OCI-LY7 (cell line): Measurements from ENCODE around the gene SKAP2. TPM values are rescaled to one million over a fixed set of nuclear protein-coding genes. Genes with fewer than 3 reads are reported as not detected.

Experiments
- BruUV-seq: library from RNA; stranded (reverse); fragments of 400-500 nt; replicated peaks from 2 replicates; lab custom pipeline; 2021; lab: Mats Ljungman, UMichigan
- CTCF ChIA-PET: fragments of 300-600 bp; sonication (Branson Sonifier 250); formaldehyde crosslinking; loops from one replicate; lab custom pipeline; 2022; ENCODE audit warnings: antibody characterized with exemption; ENCODE audit not compliant: unreplicated experiment; lab: Charles Lee
- POLR2A ChIA-PET: fragments of 300-600 bp; sonication (Branson Sonifier 250); formaldehyde crosslinking; loops from one replicate; lab custom pipeline; 2022; ENCODE audit warnings: antibody characterized with exemption; lab: Charles Lee
- DNase-seq: peaks from one replicate; pipeline ENCODE4 v3.0.0-alpha.2; 2015; ENCODE audit warnings: low spot score
- H2AFZ ChIP-seq: fragments of 200-600 bp; sonication (generic), shearing (Covaris generic); 2 replicates; pipeline ENCODE4 v1.6.1; 2014; ENCODE audit warnings: mild to moderate bottlenecking, antibody characterized with exemption, low read length, moderate library complexity
- H3K27ac ChIP-seq: fragments of 200-600 bp; sonication (generic); 2 replicates; pipeline ENCODE4 v1.5.1; 2014; ENCODE audit warnings: mixed run types, low read depth, mild to moderate bottlenecking, moderate library complexity, low read length, inconsistent platforms; ENCODE audit not compliant: poor library complexity, severe bottlenecking
- H3K36me3 ChIP-seq: fragments of 200-600 bp; sonication (generic); 2 replicates; pipeline ENCODE4 v1.6.1; 2014; ENCODE audit warnings: mild to moderate bottlenecking, antibody characterized with exemption, low read length, moderate library complexity, mixed read lengths; ENCODE audit not compliant: insufficient read depth
- H3K4me1 ChIP-seq: fragments of 200-600 bp; sonication (generic); 2 replicates; pipeline ENCODE4 v1.5.1; 2014; ENCODE audit warnings: mild to moderate bottlenecking, low read length; ENCODE audit not compliant: insufficient read depth, poor library complexity, severe bottlenecking
- H3K4me2 ChIP-seq: fragments of 200-600 bp; sonication (generic); 2 replicates; pipeline ENCODE4 v1.6.1; 2014; ENCODE audit warnings: mild to moderate bottlenecking, low read length
- H3K4me3 ChIP-seq: fragments of 200-600 bp; sonication (generic); 2 replicates; pipeline ENCODE4 v1.5.1; 2014; ENCODE audit warnings: mild to moderate bottlenecking, low read depth, low read length; ENCODE audit not compliant: poor library complexity, severe bottlenecking
- H3K79me2 ChIP-seq: fragments of 200-600 bp; sonication (generic); 2 replicates; pipeline ENCODE4 v1.6.1; 2016; ENCODE audit warnings: low read depth, mild to moderate bottlenecking, low read length, moderate library complexity, mixed read lengths; ENCODE audit not compliant: insufficient read depth
- H3K9me2 ChIP-seq: fragments of 200-600 bp; sonication (generic); 2 replicates; pipeline ENCODE4 v1.6.1; 2016; ENCODE audit warnings: mild to moderate bottlenecking, low read length, mixed read lengths; ENCODE audit not compliant: insufficient read depth
- H3K9me3 ChIP-seq: fragments of 200-600 bp; sonication (generic); 2 replicates; pipeline ENCODE4 v1.6.1; 2014; ENCODE audit warnings: mild to moderate bottlenecking, mixed run types, low read length, mixed read lengths
- H4K20me1 ChIP-seq: fragments of 200-600 bp; sonication (generic); 2 replicates; pipeline ENCODE4 v1.6.1; 2014; ENCODE audit warnings: mild to moderate bottlenecking, antibody characterized with exemption, low read length, moderate library complexity, mixed read lengths; ENCODE audit not compliant: insufficient read depth
- EZH2phosphoT487 ChIP-seq: fragments of 200-600 bp; sonication (generic); IDR thresholded peaks from 2 replicates; pipeline ENCODE4 v1.6.1; 2018; ENCODE audit warnings: low read depth, borderline replicate concordance, mild to moderate bottlenecking, mixed run types, antibody characterized with exemption, low read length, moderate library complexity, mixed read lengths
- intact Hi-C: fragments of 100-400 bp; cut with micrococcal nuclease; formaldehyde crosslinking; loops from one replicate; pipeline ENCODE4 v1.10.0; 2022; ENCODE audit not compliant: unreplicated experiment
- total RNA-seq, 2 experiments: library from RNA; depleted of rRNA in 1 of 2; stranded (reverse); fragments of >200 nt in 1 of 2; shearing (Covaris generic) in 1 of 2; gene quantifications; 2 replicates each; pipeline ENCODE4 v1.2.3, GENCODE V29; 2014 to 2022
- TF ChIP-seq, protein P1 (sequence below): fragments of 200-600 bp; sonication (generic); conservative IDR thresholded peaks from 2 replicates; pipeline ENCODE4 v1.5.1; 2014; ENCODE audit warnings: mild to moderate bottlenecking, antibody characterized with exemption, low read length, moderate library complexity, mixed read lengths

The SKAP2 gene
- total RNA-seq, 2 experiments from 2014 or later: 15.5 to 54.8 TPM

DNA sequence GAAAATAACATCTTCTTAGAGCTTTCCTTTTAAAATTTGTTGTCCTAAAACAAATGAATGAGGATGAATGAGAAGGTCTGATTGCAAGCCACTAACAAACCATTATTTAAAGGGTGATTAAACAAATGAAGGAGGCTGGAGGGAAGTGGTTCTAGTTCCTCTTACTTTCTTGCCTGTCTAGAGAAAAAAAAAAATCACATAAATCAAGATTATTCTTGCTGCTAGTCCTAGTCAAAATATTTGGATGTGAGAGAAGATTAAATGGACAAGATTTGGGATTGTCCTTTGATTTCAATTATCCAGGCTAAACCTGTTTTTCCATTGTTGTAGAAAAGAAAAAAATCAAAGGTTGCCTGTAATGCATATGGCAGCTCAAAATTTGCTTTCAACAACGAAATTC is 3.3 kb downstream of the SKAP2 start:
- Histone ChIP-seq H3K4me1 (peaks cover 33% of the 10 kb centered on the region), H2AFZ (no peak overlapping the region), H3K79me2 (peaks cover 37% of the 10 kb centered on the region), H3K36me3 (no peaks in the 10 kb centered on the region), H4K20me1 (peaks cover 13% of the 10 kb centered on the region; the same call in 1 of the 2 replicates), H3K4me2 (peak overlapping the region; percentile 20; the same call in 1 of the 2 replicates), H3K4me3 (no peak overlapping the region), H3K27ac (no peak overlapping the region), H3K9me3 (no peaks in the 10 kb centered on the region), H3K9me2 (peaks cover 7% of the 10 kb centered on the region; the same call in 1 of the 2 replicates)
- intact Hi-C loops: loop anchor here (5.0 kb wide), 1 partner anchor 999 kb away; no protein-coding TSS in a partner anchor
- CTCF ChIA-PET: no interaction called here
- peak; percentile 4 for DNase-seq
- no TSS peak for BruUV-seq
- POLR2A ChIA-PET: no interaction called here
- no peak for TF ChIP-seq EZH2phosphoT487
- TF ChIP-seq, protein P1, sequence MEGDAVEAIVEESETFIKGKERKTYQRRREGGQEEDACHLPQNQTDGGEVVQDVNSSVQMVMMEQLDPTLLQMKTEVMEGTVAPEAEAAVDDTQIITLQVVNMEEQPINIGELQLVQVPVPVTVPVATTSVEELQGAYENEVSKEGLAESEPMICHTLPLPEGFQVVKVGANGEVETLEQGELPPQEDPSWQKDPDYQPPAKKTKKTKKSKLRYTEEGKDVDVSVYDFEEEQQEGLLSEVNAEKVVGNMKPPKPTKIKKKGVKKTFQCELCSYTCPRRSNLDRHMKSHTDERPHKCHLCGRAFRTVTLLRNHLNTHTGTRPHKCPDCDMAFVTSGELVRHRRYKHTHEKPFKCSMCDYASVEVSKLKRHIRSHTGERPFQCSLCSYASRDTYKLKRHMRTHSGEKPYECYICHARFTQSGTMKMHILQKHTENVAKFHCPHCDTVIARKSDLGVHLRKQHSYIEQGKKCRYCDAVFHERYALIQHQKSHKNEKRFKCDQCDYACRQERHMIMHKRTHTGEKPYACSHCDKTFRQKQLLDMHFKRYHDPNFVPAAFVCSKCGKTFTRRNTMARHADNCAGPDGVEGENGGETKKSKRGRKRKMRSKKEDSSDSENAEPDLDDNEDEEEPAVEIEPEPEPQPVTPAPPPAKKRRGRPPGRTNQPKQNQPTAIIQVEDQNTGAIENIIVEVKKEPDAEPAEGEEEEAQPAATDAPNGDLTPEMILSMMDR: no peak

DNA sequence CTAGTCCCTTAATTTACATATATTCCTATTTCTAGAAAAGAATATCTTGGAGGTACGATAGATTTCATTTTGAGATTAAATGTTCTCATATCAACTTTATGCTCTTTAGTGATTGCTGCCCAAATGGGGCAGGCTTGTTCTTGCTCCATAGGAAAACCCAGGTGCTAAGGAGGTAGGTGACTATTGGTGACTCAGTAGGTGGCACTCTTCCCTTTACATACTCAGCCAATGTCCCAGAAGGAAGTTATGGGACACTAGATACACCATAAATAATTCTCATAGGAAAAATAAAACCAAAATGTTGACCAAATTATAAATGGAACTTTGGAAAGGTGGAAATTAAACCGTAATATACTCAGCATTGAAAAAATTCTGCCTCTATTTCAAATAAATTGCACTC is 4.0 kb downstream of the SKAP2 start:
- TF ChIP-seq, protein P1: peak; percentile 67
- no peak for TF ChIP-seq EZH2phosphoT487
- BruUV-seq: no TSS peak
- H3K9me3 ChIP-seq: no peaks in the 10 kb centered on the region
- intact Hi-C loops: loop anchor here (5.0 kb wide), 1 partner anchor 998 kb away; no protein-coding TSS in a partner anchor
- no peak overlapping the region for H3K4me3 ChIP-seq
- H3K27ac ChIP-seq: no peak overlapping the region
- H3K36me3 ChIP-seq: no peaks in the 10 kb centered on the region
- peaks cover 37% of the 10 kb centered on the region for H3K79me2 ChIP-seq
- H3K4me2 ChIP-seq: no peak overlapping the region
- H3K4me1 ChIP-seq: peaks cover 31% of the 10 kb centered on the region
- no peak overlapping the region for H2AFZ ChIP-seq
- H3K9me2 ChIP-seq: 0 out of 2 replicates have a peak, but pooled peaks cover 2% of the 10 kb centered on the region
- CTCF ChIA-PET: no interaction called here
- DNase-seq: no peak
- H4K20me1 ChIP-seq: peaks cover 13% of the 10 kb centered on the region
- POLR2A ChIA-PET: no interaction called here

DNA sequence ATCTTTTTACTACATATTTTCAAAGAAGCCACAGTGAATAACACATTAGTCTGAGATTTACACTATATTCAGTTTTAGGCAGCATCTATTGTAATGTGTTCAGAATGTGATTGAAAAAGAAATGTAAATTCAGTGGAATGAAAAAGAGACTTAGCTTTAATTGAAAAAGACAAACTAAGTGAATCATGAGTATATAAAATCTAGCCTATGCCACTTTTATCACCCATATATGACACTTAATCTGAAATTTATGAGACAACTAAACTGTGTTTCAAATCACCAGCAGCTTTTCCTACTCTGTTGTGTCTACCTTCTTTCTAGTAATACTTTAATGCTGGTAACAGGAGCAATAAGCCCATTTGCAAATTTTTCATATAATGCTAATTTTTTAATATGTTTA is 4.7 kb downstream of the SKAP2 start:
- H3K27ac ChIP-seq: no peak overlapping the region
- peaks cover 15% of the 10 kb centered on the region for H4K20me1 ChIP-seq
- H3K4me1 ChIP-seq: peaks cover 26% of the 10 kb centered on the region
- no peaks in the 10 kb centered on the region for H3K36me3 ChIP-seq
- TF ChIP-seq, protein P1: no peak
- TF ChIP-seq EZH2phosphoT487: no peak
- peaks cover 37% of the 10 kb centered on the region for H3K79me2 ChIP-seq
- intact Hi-C loops: loop anchor here (5.0 kb wide), 1 partner anchor 997 kb away; no protein-coding TSS in a partner anchor
- no peaks in the 10 kb centered on the region for H3K9me2 ChIP-seq
- H3K9me3 ChIP-seq: no peaks in the 10 kb centered on the region
- H2AFZ ChIP-seq: no peak overlapping the region
- POLR2A ChIA-PET: interaction anchor here (0.6 kb wide), 2 partner anchors 52 to 71 kb away, joined by 3 to 10 read pairs; no protein-coding TSS in a partner anchor
- CTCF ChIA-PET: interaction anchor here (0.6 kb wide), 1 partner anchor 296 kb away, joined by 3 read pairs; no protein-coding TSS in a partner anchor
- H3K4me3 ChIP-seq: no peak overlapping the region
- no peak overlapping the region for H3K4me2 ChIP-seq
- BruUV-seq: no TSS peak
- DNase-seq: no peak
